CD14-positive monocyte (primary cell): ENCODE measurements around the gene PHRF1. TPM values are rescaled to one million over a fixed set of nuclear protein-coding genes. Genes with fewer than 3 reads are reported as not detected.

Experiments
- DNase-seq, 3 donors: peaks; one replicate each; pipeline ENCODE4 v3.0.0-alpha.2; 2011 to 2022
- H2AFZ ChIP-seq: 2 replicates; pipeline ENCODE4 v1.6.0; 2012; ENCODE audit warnings: mild to moderate bottlenecking, low read depth, low read length, inconsistent platforms; ENCODE audit not compliant: insufficient read depth, poor library complexity, severe bottlenecking
- H3K27ac ChIP-seq, 2 donors: 1 replicate in 1 of 2; 2 replicates in 1 of 2; pipeline ENCODE4 v1.5.1; 2012 to 2013; ENCODE audit warnings: low read length in 2 of 2, control low read depth in 1 of 2, inconsistent platforms in 1 of 2, low read depth in 1 of 2, mild to moderate bottlenecking in 1 of 2
- H3K27me3 ChIP-seq, 2 donors: one replicate each; pipeline versions ENCODE4 v1.6.0 to v1.6.1; 2011 to 2013; ENCODE audit warnings: low read length in 2 of 2; ENCODE audit not compliant: control insufficient read depth in 2 of 2, insufficient read depth in 2 of 2
- H3K36me3 ChIP-seq, 2 donors: replicated peaks in 1 of 2; 1 replicate in 1 of 2; 2 replicates in 1 of 2; pipeline versions ENCODE4 v1.5.1 to v1.6.1; 2012 to 2013; ENCODE audit warnings: low read length in 2 of 2, control low read depth in 1 of 2, inconsistent platforms in 1 of 2, mild to moderate bottlenecking in 1 of 2; ENCODE audit not compliant: insufficient read depth in 2 of 2, control insufficient read depth in 1 of 2
- H3K4me1 ChIP-seq, 2 donors: 1 replicate in 1 of 2; 2 replicates in 1 of 2; pipeline versions ENCODE4 v1.5.1 to v1.6.1; 2012 to 2013; ENCODE audit warnings: low read length in 2 of 2, control low read depth in 1 of 2, inconsistent platforms in 1 of 2, mild to moderate bottlenecking in 1 of 2, moderate library complexity in 1 of 2; ENCODE audit not compliant: insufficient read depth in 2 of 2, control insufficient read depth in 1 of 2
- H3K4me2 ChIP-seq: replicated peaks from 2 replicates; pipeline ENCODE3; 2012; ENCODE audit warnings: low read length, moderate library complexity, mild to moderate bottlenecking; ENCODE audit not compliant: poor library complexity, severe bottlenecking; ENCODE audit errors: extremely low read depth
- H3K4me3 ChIP-seq, 3 experiments: fragments of 200-600 bp in 1 of 3; sonication (generic) in 1 of 3; replicated peaks in 1 of 3; 1 replicate in 2 of 3; 2 replicates in 1 of 3; pipeline ENCODE4 v1.5.1; 2011 to 2013; ENCODE audit warnings: low read length in 3 of 3, mild to moderate bottlenecking in 3 of 3, control low read depth in 2 of 3, low read depth in 2 of 3, inconsistent platforms in 1 of 3, moderate library complexity in 1 of 3
- H3K79me2 ChIP-seq: 2 replicates; pipeline ENCODE4 v1.6.0; 2012; ENCODE audit warnings: mild to moderate bottlenecking, control low read depth, inconsistent platforms, low read length, moderate library complexity; ENCODE audit not compliant: insufficient read depth
- H3K9ac ChIP-seq: 2 replicates; pipeline ENCODE4 v1.6.0; 2017; ENCODE audit warnings: low read length, mild to moderate bottlenecking; ENCODE audit not compliant: insufficient read depth, poor library complexity, severe bottlenecking
- H3K9me3 ChIP-seq, 2 donors: replicated peaks in 1 of 2; 1 replicate in 1 of 2; 2 replicates in 1 of 2; pipeline versions ENCODE4 v1.5.1 to v1.6.1; 2012 to 2013; ENCODE audit warnings: low read length in 2 of 2, control low read depth in 1 of 2; ENCODE audit not compliant: control insufficient read depth in 1 of 2, insufficient read depth in 1 of 2
- H4K20me1 ChIP-seq: 2 replicates; pipeline ENCODE4 v1.6.0; 2012; ENCODE audit warnings: mild to moderate bottlenecking, low read length, control low read depth, moderate library complexity; ENCODE audit not compliant: insufficient read depth
- H3K27ac Mint-ChIP-seq, 7 donors: one replicate each; pipeline ENCODE4 v1.8.0; 2020; ENCODE audit warnings: mild to moderate bottlenecking in 7 of 7, mixed read lengths in 7 of 7, moderate library complexity in 6 of 7, inconsistent platforms in 2 of 7
- H3K27me3 Mint-ChIP-seq, 3 donors: one replicate each; pipeline ENCODE4 v1.8.0; 2021 to 2022; ENCODE audit warnings: low read depth in 3 of 3, mild to moderate bottlenecking in 3 of 3, mixed read lengths in 3 of 3, moderate library complexity in 3 of 3, inconsistent platforms in 1 of 3
- H3K36me3 Mint-ChIP-seq, 2 donors: one replicate each; pipeline ENCODE4 v1.8.0; 2020; ENCODE audit warnings: mixed read lengths in 2 of 2, inconsistent platforms in 1 of 2, mild to moderate bottlenecking in 1 of 2
- H3K4me1 Mint-ChIP-seq: one replicate; pipeline ENCODE4 v1.8.0; 2020; ENCODE audit warnings: mild to moderate bottlenecking, mixed read lengths
- H3K4me3 Mint-ChIP-seq, 2 donors: one replicate each; pipeline ENCODE4 v1.8.0; 2020; ENCODE audit warnings: mild to moderate bottlenecking in 2 of 2, mixed read lengths in 2 of 2, moderate library complexity in 1 of 2
- H3K9me3 Mint-ChIP-seq, 7 donors: one replicate each; pipeline ENCODE4 v1.8.0; 2020 to 2022; ENCODE audit warnings: mixed read lengths in 7 of 7, mild to moderate bottlenecking in 6 of 7, moderate library complexity in 6 of 7, inconsistent platforms in 2 of 7
- CTCF ChIP-seq: fragments of 200-600 bp; IDR thresholded peaks from one replicate; pipeline ENCODE4 v1.8.0; 2022; ENCODE audit warnings: antibody characterized with exemption, mild to moderate bottlenecking
- WGBS: methylation state at CpG from one replicate; pipeline ENCODE4 v1.1.5; 2013; ENCODE audit warnings: missing lambda C conversion rate; ENCODE audit not compliant: insufficient coverage; 5-methylcytosine and 5-hydroxymethylcytosine counted together
- intact Hi-C, 2 donors: fragments of 100-400 bp; cut with micrococcal nuclease; formaldehyde crosslinking; loops; one replicate each; pipeline versions ENCODE4 v1.15.0 to v1.15.1; 2023
- polyA plus RNA-seq, 3 donors: library from polyadenylated mRNA; depleted of rRNA in 1 of 3; unstranded in 2 of 3; stranded (reverse) in 1 of 3; fragments of 300-500 nt in 2 of 3; fragments of >200 nt in 1 of 3; fragmentation: Illumina TruSeq in 2 of 3; gene quantifications; 1 replicate in 2 of 3; 2 replicates in 1 of 3; pipeline ENCODE4 v1.2.3, GENCODE V29; 2012 to 2021

PHRF1 gene
- polyA plus RNA-seq, 3 donors = 1.3 to 11.1 (median 3.3) TPM

- Mint-ChIP-seq H3K4me1 (peaks cover 4% of the 10 kb centered on the region), H3K36me3 (peaks cover 0 to 2% of the 10 kb centered on the region in 2 donors), H3K4me3 (no peak overlapping the region), H3K27me3 (peaks cover 29 to 64% (median 44%) of the 10 kb centered on the region in 3 donors), H3K9me3 (peaks cover 0 to 10% (median 2%) of the 10 kb centered on the region in 7 donors), H3K27ac (no peak overlapping the region)
- Histone ChIP-seq H3K4me2 (no peak overlapping the region), H3K4me3 (no peak overlapping the region), H3K27ac (no peak overlapping the region), H3K9me3 (peaks cover 0 to 8% of the 10 kb centered on the region in 2 donors), H3K4me1 (peaks cover 2 to 19% of the 10 kb centered on the region in 2 donors), H3K9ac (no peak overlapping the region), H3K36me3 (no peaks in the 10 kb centered on the region), H4K20me1 (no peaks in the 10 kb centered on the region), H2AFZ (no peak overlapping the region), H3K27me3 (peaks cover 4 to 53% of the 10 kb centered on the region in 2 donors), H3K79me2 (no peaks in the 10 kb centered on the region)
- intact Hi-C loops = loop anchor here in 1 of 2 donors (2.0 kb wide), 1 partner anchor 169 kb away; no protein-coding TSS in a partner anchor
- no peak for TF ChIP-seq CTCF
- no peak for DNase-seq
- WGBS = 70% methylated on average over 10 of the region's 11 CpGs
Measured at GRCh38 chr11:553988-554340, 22.3 kb upstream of the PHRF1 start.

GRCh38 chr11:554428-555226 lies 21.6 kb upstream of the PHRF1 start:
- H3K9me3 Mint-ChIP-seq = peaks cover 0 to 10% (median 2%) of the 10 kb centered on the region in 7 donors
- H3K27ac Mint-ChIP-seq = no peak overlapping the region
- no peak for TF ChIP-seq CTCF
- Histone ChIP-seq H4K20me1 (no peaks in the 10 kb centered on the region), H3K4me2 (peak overlapping the region; percentile 71), H3K9ac (no peak overlapping the region), H3K4me1 (peaks cover 2 to 20% of the 10 kb centered on the region in 2 donors), H3K27me3 (peaks cover 4 to 57% of the 10 kb centered on the region in 2 donors), H3K9me3 (peaks cover 0 to 8% of the 10 kb centered on the region in 2 donors), H3K27ac (no peak overlapping the region), H3K4me3 (peak overlapping the region in 1 of 3 experiments; percentile 42), H3K36me3 (no peaks in the 10 kb centered on the region), H3K79me2 (no peaks in the 10 kb centered on the region), H2AFZ (no peak overlapping the region)
- H3K4me3 Mint-ChIP-seq = peak overlapping the region in 1 of 2 donors; percentile 46
- peaks cover 0 to 2% of the 10 kb centered on the region in 2 donors for H3K36me3 Mint-ChIP-seq
- DNase-seq = peak; percentile 52 to 70 (median 64)
- H3K4me1 Mint-ChIP-seq = peaks cover 4% of the 10 kb centered on the region
- 25% methylated on average over 41 of the region's 60 CpGs for WGBS
- H3K27me3 Mint-ChIP-seq = peaks cover 29 to 67% (median 46%) of the 10 kb centered on the region in 3 donors
- intact Hi-C loops = no loop called here
